Omental fat pad (tissue), 4 donors: ENCODE data around the gene KRTAP5-8. TPM values are rescaled to one million over a fixed set of nuclear protein-coding genes. Genes with fewer than 3 reads are reported as not detected.

Source experiments
- ATAC-seq: fragments of 150-250 bp; one replicate; pipeline ENCODE4 v1.9.1; 2016; ENCODE audit warnings: mild to moderate bottlenecking, moderate library complexity; ENCODE audit not compliant: low FRiP score
- DNase-seq: peaks from one replicate; pipeline ENCODE4 v3.0.0-alpha.2; 2019; ENCODE audit warnings: low spot score
- total RNA-seq, 4 donors: library from RNA; depleted of rRNA; stranded (reverse); fragments of >200 nt; gene quantifications; one replicate each; pipeline ENCODE4 v1.1.0, GENCODE V29; 2016
- TF ChIP-seq, protein P1 (sequence below), 3 donors: fragments of 450-650 bp; IDR thresholded peaks; one replicate each; pipeline ENCODE4 v1.5.1; 2016 to 2017; ENCODE audit warnings: antibody characterized with exemption in 3 of 3, mild to moderate bottlenecking in 3 of 3, moderate library complexity in 2 of 3

Gene KRTAP5-8
- total RNA-seq, 4 donors from 2014 or later, result not detected

DNA sequence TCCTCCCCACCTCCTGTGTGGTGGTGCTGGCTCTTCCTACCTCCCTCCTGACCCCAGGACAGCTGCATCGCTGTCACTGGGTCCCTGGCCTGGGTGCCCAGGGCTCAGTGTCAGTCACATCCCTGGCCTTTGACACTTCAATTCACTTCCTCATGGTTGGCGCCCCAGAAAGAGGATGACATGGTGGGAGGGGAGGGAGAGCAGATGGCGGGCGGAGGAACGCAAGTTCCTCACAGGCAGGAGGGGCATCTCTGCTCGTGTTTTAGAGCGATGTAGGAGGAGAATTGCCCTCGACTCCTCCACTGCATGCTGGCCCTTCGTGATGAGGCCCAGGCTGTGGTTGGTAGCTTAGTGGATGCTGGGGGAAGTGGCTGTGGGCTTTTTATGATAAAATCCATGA, 45.9 kb upstream of the KRTAP5-8 start:
- DNase-seq (no peak), ATAC-seq (no peak)
- TF ChIP-seq, protein P1, sequence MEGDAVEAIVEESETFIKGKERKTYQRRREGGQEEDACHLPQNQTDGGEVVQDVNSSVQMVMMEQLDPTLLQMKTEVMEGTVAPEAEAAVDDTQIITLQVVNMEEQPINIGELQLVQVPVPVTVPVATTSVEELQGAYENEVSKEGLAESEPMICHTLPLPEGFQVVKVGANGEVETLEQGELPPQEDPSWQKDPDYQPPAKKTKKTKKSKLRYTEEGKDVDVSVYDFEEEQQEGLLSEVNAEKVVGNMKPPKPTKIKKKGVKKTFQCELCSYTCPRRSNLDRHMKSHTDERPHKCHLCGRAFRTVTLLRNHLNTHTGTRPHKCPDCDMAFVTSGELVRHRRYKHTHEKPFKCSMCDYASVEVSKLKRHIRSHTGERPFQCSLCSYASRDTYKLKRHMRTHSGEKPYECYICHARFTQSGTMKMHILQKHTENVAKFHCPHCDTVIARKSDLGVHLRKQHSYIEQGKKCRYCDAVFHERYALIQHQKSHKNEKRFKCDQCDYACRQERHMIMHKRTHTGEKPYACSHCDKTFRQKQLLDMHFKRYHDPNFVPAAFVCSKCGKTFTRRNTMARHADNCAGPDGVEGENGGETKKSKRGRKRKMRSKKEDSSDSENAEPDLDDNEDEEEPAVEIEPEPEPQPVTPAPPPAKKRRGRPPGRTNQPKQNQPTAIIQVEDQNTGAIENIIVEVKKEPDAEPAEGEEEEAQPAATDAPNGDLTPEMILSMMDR (IDR thresholded peaks at IDR 0.05), result no peak

DNA sequence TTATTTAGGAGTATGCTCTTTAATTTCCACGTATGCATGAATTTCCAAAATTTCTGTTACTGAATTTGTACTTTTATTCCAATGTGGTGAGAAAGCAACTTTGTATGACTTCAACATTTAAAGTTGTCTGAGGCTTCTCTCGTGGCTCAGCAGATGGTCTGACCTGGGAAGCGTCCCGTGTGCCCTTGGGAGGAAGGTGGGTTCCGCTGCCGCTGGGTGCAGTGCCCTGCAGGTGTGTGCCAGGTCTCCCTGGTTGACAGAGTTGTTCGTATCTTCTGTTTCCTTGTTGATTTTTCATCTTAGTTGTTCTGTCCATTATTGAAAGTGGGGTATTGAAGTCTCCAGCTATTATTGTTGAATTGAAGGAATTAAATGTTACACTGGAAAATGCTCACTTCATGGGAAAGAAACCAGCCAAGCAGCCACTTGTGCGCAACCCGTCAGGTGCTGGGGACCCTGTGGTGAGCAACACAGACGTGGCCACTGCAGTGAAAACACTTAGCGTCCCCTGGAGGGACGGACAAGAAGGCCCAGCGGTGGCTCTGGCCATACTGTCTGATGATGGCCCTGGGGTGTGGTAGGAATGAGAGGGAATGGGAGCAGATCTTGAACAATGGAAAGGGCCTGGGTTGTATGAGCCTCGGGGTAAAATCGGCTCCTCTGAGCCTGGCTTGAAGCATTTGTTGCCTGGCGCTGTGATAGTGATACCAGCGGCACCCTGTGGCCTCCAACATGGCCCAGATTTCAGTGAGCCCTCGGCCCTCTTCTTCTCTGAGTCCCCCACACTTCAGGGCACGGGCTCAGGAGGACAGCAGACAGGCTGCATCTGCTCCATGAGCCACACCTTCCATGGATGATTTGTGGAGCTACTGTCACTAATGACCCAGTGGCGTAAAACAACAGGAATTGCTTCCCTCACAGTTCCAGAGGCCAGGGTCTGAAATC, 42.3 kb upstream of the KRTAP5-8 start:
- DNase-seq (no peak), ATAC-seq (no peak)
- TF ChIP-seq, protein P1 (IDR thresholded peaks at IDR 0.05), result no peak

DNA sequence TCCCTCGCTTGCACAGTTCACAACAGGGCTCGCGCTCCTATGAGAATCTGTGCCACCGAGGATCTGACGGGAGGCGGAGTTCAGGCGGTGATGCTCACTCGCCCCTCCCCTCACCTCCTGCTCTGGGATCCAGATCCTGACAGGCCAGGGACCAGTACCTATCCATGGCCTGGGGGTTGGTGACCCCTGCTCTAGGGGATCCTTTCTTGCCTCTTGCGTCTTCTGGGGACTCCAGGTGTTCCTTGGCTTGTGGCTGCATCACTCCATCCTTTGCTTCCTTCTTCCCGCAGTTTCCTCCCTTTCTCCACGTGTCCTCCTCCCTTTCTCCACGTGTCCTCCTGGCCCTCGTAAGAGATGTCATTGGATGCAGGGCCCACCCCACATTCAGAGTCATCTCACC, 41.4 kb upstream of the KRTAP5-8 start:
- TF ChIP-seq, protein P1 (IDR thresholded peaks at IDR 0.05), result no peak
- ATAC-seq, result no peak
- DNase-seq, result no peak

DNA sequence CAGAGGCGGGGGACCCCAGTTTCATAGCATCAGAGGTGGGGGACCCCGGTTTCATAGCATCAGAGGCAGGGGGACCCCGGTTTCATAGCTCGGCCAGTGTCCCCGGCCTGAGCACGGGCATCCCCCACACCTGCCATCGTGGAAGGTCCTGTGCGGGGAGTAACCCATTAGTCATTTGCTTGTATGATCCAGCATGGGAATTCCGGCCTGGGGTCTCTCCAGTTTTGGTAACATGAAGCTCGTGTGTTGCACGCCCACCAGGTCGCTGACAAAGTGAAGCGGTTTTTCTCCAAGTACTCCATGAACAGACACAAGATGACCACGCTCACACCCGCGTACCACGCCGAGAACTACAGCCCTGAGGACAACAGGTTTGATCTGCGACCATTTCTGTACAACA, 39.7 kb upstream of the KRTAP5-8 start:
- no peak for ATAC-seq
- TF ChIP-seq, protein P1 (IDR thresholded peaks at IDR 0.05), result no peak
- no peak for DNase-seq

DNA sequence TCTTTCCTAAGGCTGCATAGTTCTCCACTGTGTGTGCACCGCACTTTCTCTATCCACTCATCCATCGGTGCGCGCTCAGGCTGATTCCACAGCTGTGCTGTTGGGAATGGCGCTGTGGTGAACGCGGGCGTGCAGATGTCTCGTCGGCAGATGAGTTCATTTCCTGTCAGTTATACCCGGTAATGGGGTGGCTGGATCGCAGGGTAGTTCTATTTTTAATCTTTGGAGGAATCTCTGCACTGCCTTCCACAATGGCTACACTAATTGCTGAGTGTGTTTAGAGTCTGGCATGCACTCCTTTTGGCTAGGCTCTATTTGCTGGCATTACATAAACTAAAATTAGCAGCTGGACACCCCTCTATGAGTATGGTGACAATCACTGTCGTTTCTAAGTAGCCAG, 38.7 kb upstream of the KRTAP5-8 start:
- DNase-seq (no peak), ATAC-seq (no peak)
- TF ChIP-seq, protein P1 (IDR thresholded peaks at IDR 0.05), result no peak

DNA sequence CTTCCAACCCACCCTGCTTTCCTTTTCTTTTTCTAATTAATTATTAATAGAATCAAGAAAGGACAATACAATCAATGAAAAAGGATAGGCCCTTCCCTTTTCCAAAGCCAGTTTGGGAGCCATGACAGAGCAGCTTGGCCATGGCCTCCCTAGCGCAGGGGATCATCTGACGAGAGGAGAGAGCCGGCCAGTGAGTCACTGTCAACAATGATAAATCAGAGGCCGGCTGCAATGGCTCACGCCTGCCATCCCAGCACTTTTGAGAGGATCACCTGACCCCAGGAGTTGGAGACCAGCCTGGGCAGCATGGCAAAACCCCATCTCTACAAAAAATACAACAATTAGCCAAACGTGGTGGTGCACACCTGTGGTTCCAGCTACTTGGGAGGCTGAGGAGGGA, 38.3 kb upstream of the KRTAP5-8 start:
- DNase-seq (no peak), ATAC-seq (no peak)
- TF ChIP-seq, protein P1 (IDR thresholded peaks at IDR 0.05), result no peak

DNA sequence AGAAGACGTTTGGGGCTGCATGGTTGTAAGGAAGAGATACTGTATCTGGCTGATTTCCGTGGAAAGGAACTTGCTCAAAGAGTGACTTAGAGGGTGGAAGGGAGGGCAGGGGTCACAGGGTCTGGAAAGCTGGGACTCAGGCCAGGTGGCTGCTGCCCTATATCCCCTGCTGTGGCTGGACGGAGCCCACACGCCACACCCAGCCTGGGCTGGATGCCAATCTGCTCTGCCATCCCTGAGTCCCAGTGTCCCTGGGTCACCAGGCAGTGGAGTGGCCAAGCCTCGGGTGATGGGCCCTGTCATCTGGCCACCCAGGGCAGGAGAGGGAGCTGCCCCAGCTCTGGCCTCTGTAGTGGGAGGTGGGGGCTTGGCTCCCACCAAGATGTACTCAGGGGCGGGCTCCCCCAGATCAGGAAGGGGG, 37.2 kb upstream of the KRTAP5-8 start:
- ATAC-seq (no peak), DNase-seq (no peak)
- TF ChIP-seq, protein P1 (IDR thresholded peaks at IDR 0.05), result no peak
